Measurements from ENCODE around the gene EPN1. TPM values are rescaled to one million over a fixed set of nuclear protein-coding genes. Genes with fewer than 3 reads are reported as not detected.

Gene EPN1
- total and polyA plus RNA-seq, 9 of the 15 experiments (the other 6 are each of a cell fraction or from before 2014, with no cell fraction given) = 0.08 to 138 (median 12.7) TPM

DNA sequence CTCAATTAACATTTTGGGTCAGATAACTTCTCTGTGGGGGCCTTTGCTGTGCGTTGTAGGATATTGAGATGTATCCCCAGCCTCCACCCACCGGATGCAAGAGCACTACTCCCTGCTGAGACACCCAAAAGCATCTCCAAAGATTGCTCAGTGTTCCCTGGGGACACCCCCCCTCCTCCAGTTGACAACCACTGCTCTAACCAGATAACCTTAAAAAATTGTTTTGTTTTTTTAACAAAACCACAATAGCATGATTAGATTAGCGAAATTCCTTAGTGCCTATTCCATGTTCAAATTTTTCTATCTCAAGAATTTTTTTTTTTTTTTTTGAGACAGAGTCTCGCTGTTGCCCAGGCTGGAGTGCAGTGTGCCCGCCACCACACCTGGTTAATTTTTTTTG, 2.6 kb upstream of the EPN1 start (continued):
- TF ChIP-seq HDAC8 (tag; IDR thresholded peaks at IDR 0.05) = no peak
- TF ChIP-seq CUX1 (CRISPR knock-in tag; IDR thresholded peaks at IDR 0.05) = no peak
- no peak for TF ChIP-seq CCNT2 (IDR thresholded peaks at IDR 0.05; ENCODE audit: borderline replicate concordance, extremely low read depth, insufficient read length, low read depth, low read length)
- no peak for TF ChIP-seq COPS2 (conservative IDR thresholded peaks at IDR 0.05)
- TF ChIP-seq BRF1 (IDR thresholded peaks at IDR 0.05; ENCODE audit: borderline replicate concordance, extremely low read depth, insufficient read length) = no peak
- TF ChIP-seq ZNF639 (CRISPR knock-in tag; conservative IDR thresholded peaks at IDR 0.05 in 1 of 2, IDR thresholded peaks at IDR 0.05 in 1 of 2) = no peak
- no peak; the same call in 1 of the 2 replicates for TF ChIP-seq HDAC2 (IDR thresholded peaks at IDR 0.05)
- no peak for TF ChIP-seq CREB5 (CRISPR knock-in tag; IDR thresholded peaks at IDR 0.05)
- TF ChIP-seq KDM2B (CRISPR knock-in tag; IDR thresholded peaks at IDR 0.05) = no peak
- TF ChIP-seq TAF1 (IDR thresholded peaks at IDR 0.05; ENCODE audit: control insufficient read depth, extremely low read depth, insufficient read depth, low read length, severe bottlenecking) = no peak
- TF ChIP-seq FOXA1 (IDR thresholded peaks at IDR 0.05; ENCODE audit: borderline replicate concordance) = no peak
- no peak for TF ChIP-seq ERF (CRISPR knock-in tag; IDR thresholded peaks at IDR 0.05)
- TF ChIP-seq XRCC4 (IDR thresholded peaks at IDR 0.05; ENCODE audit: extremely low read depth, insufficient read depth, insufficient read length) = no peak
- no peak for TF ChIP-seq PCBP2 (IDR thresholded peaks at IDR 0.05; ENCODE audit: low read depth, low read length, poor library complexity, severe bottlenecking)
- no peak for TF ChIP-seq BRCA1 (IDR thresholded peaks at IDR 0.05)
- no peak for TF ChIP-seq BRCA1 (CRISPR knock-in tag; IDR thresholded peaks at IDR 0.05)
- no peak for TF ChIP-seq HIVEP1 (CRISPR knock-in tag; IDR thresholded peaks at IDR 0.05)
- TF ChIP-seq ZNF76 (CRISPR knock-in tag; IDR thresholded peaks at IDR 0.05; ENCODE audit: borderline replicate concordance) = no peak
- no peak for TF ChIP-seq MTA1 (IDR thresholded peaks at IDR 0.05; ENCODE audit: borderline replicate concordance)
- TF ChIP-seq NONO (IDR thresholded peaks at IDR 0.05; ENCODE audit: low read depth in 2 of 2, low read length in 1 of 2) = no peak
- TF ChIP-seq NR2C1 (IDR thresholded peaks at IDR 0.05) = no peak
- TF ChIP-seq NR2C1 (tag; IDR thresholded peaks at IDR 0.05) = no peak
